ENCODE measurements around the gene CRY1. TPM values are rescaled to one million over a fixed set of nuclear protein-coding genes. Genes with fewer than 3 reads are reported as not detected.
A peak's percentile ranks its signal among the peaks of the same experiment; 100 is the strongest.

CRY1 gene
- total and polyA plus RNA-seq, 4 experiments from 2014 or later, result 27.6 to 37.3 (median 31.7) TPM

- no peaks in the 10 kb centered on the region for H3K4me1 ChIP-seq (ENCODE audit: insufficient read depth, low read length)
- CTCF ChIA-PET (ENCODE audit: partially characterized antibody), result interaction anchor here (0.6 to 8.1 kb wide), 49 partner anchors 9 to 983 kb away, joined by 3 to 313 read pairs (median 4); no protein-coding TSS in a partner anchor
- Mint-ChIP-seq H3K27me3 (no peaks in the 10 kb centered on the region), H3K4me1 (peaks cover 0 to 6% (median under 1%) of the 10 kb centered on the region in 4 donors), H3K36me3 (no peaks in the 10 kb centered on the region), H3K4me3 (no peak overlapping the region), H3K9me3 (no peaks in the 10 kb centered on the region), H3K27ac (peak overlapping the region in 1 of 7 donors; percentile 62)
- H3K4me3 ChIP-seq (ENCODE audit: low read length in 2 of 2), result no peak overlapping the region
- no peaks in the 10 kb centered on the region for H3K36me3 ChIP-seq (ENCODE audit: insufficient read depth, low read length)
- no peaks in the 10 kb centered on the region for H3K27me3 ChIP-seq (ENCODE audit: insufficient read depth, low read length)
- intact Hi-C loops (cut with micrococcal nuclease), result loop anchor here (1.0 to 5.0 kb wide), 4 partner anchors 187 to 755 kb away; a partner anchor contains a TSS
- peak in 4 of 5 donors; percentile 42 to 49 (median 45) for DNase-seq
- no peak overlapping the region for H3K27ac ChIP-seq (ENCODE audit: low read depth, low read length)
- POLR2A ChIA-PET (ENCODE audit: partially characterized antibody), result interaction anchor here (0.5 to 1.5 kb wide), 4 partner anchors 192 to 474 kb away, joined by 3 to 4 read pairs (median 3); no protein-coding TSS in a partner anchor
- no peaks in the 10 kb centered on the region for H3K9me3 ChIP-seq (ENCODE audit: control insufficient read depth in 1 of 2, low read length in 2 of 2)
These were observed 38.7 kb upstream of the CRY1 start for GRCh38 chr12:107131832-107132616.

- DNase-seq, result no peak
- no peaks in the 10 kb centered on the region for H3K27me3 ChIP-seq (ENCODE audit: insufficient read depth, low read length)
- no peaks in the 10 kb centered on the region for H3K36me3 ChIP-seq (ENCODE audit: insufficient read depth, low read length)
- H3K9me3 ChIP-seq (ENCODE audit: control insufficient read depth in 1 of 2, low read length in 2 of 2), result no peaks in the 10 kb centered on the region
- no peaks in the 10 kb centered on the region for H3K4me1 ChIP-seq (ENCODE audit: insufficient read depth, low read length)
- no peak overlapping the region for H3K27ac ChIP-seq (ENCODE audit: low read depth, low read length)
- ChIA-PET POLR2A (ENCODE audit: partially characterized antibody) (interaction anchor here (0.5 to 1.5 kb wide), 4 partner anchors 193 to 475 kb away, joined by 3 to 4 read pairs (median 3); no protein-coding TSS in a partner anchor), CTCF (ENCODE audit: partially characterized antibody) (interaction anchor here (0.6 to 8.1 kb wide), 47 partner anchors 12 to 558 kb away, joined by 3 to 313 read pairs (median 4); no protein-coding TSS in a partner anchor)
- Mint-ChIP-seq H3K9me3 (no peaks in the 10 kb centered on the region), H3K36me3 (no peaks in the 10 kb centered on the region), H3K4me3 (no peak overlapping the region), H3K4me1 (peaks cover 0 to 6% (median under 1%) of the 10 kb centered on the region in 4 donors), H3K27me3 (peaks cover 0 to 1% of the 10 kb centered on the region in 2 donors), H3K27ac (no peak overlapping the region)
- intact Hi-C loops (cut with micrococcal nuclease), result loop anchor here (1.0 to 5.0 kb wide), 4 partner anchors 188 to 756 kb away; a partner anchor contains a TSS
- no peak overlapping the region for H3K4me3 ChIP-seq (ENCODE audit: low read length in 2 of 2)
These were observed 37.7 kb upstream of the CRY1 start for GRCh38 chr12:107130830-107131611.

GRCh38 chr12:107129315-107129930 lies 36.1 kb upstream of the CRY1 start:
- Histone ChIP-seq H3K36me3 (ENCODE audit: insufficient read depth, low read length) (no peaks in the 10 kb centered on the region), H3K9me3 (ENCODE audit: control insufficient read depth in 1 of 2, low read length in 2 of 2) (no peaks in the 10 kb centered on the region), H3K27ac (ENCODE audit: low read depth, low read length) (no peak overlapping the region), H3K4me3 (ENCODE audit: low read length in 2 of 2) (no peak overlapping the region), H3K4me1 (ENCODE audit: insufficient read depth, low read length) (no peaks in the 10 kb centered on the region), H3K27me3 (ENCODE audit: insufficient read depth, low read length) (no peaks in the 10 kb centered on the region)
- ChIA-PET POLR2A (ENCODE audit: partially characterized antibody) (no interaction called here), CTCF (ENCODE audit: partially characterized antibody) (interaction anchor here (1.4 to 8.1 kb wide), 4 partner anchors 24 to 478 kb away, joined by 3 to 313 read pairs (median 87); no protein-coding TSS in a partner anchor)
- Mint-ChIP-seq H3K4me3 (no peak overlapping the region), H3K36me3 (no peaks in the 10 kb centered on the region), H3K9me3 (no peaks in the 10 kb centered on the region), H3K27me3 (peaks cover 0 to 1% of the 10 kb centered on the region in 2 donors), H3K4me1 (peaks cover 0 to 2% (median 0%) of the 10 kb centered on the region in 4 donors), H3K27ac (no peak overlapping the region)
- intact Hi-C loops (cut with micrococcal nuclease), result no loop called here
- no peak for DNase-seq

- H3K27ac Mint-ChIP-seq, result no peak overlapping the region
- Histone ChIP-seq H3K27ac (ENCODE audit: low read depth, low read length) (no peak overlapping the region), H3K27me3 (ENCODE audit: insufficient read depth, low read length) (peaks cover 1% of the 10 kb centered on the region), H3K9me3 (ENCODE audit: control insufficient read depth in 1 of 2, low read length in 2 of 2) (no peaks in the 10 kb centered on the region), H3K4me1 (ENCODE audit: insufficient read depth, low read length) (no peaks in the 10 kb centered on the region), H3K36me3 (ENCODE audit: insufficient read depth, low read length) (no peaks in the 10 kb centered on the region), H3K4me3 (ENCODE audit: low read length in 2 of 2) (no peak overlapping the region)
- peaks cover 0 to 2% (median 0%) of the 10 kb centered on the region in 4 donors for H3K4me1 Mint-ChIP-seq
- intact Hi-C loops (cut with micrococcal nuclease), result loop anchor here (1.0 kb wide), 1 partner anchor 480 kb away; no protein-coding TSS in a partner anchor
- ChIA-PET CTCF (ENCODE audit: partially characterized antibody) (interaction anchor here (0.9 to 1.4 kb wide), 6 partner anchors 36 to 494 kb away, joined by 3 to 6 read pairs (median 3); no protein-coding TSS in a partner anchor), POLR2A (ENCODE audit: partially characterized antibody) (no interaction called here)
- no peaks in the 10 kb centered on the region for H3K36me3 Mint-ChIP-seq
- no peaks in the 10 kb centered on the region for H3K9me3 Mint-ChIP-seq
- DNase-seq, result no peak
- no peak overlapping the region for H3K4me3 Mint-ChIP-seq
- peaks cover 2 to 3% of the 10 kb centered on the region in 2 donors for H3K27me3 Mint-ChIP-seq
These were observed 34.4 kb upstream of the CRY1 start for GRCh38 chr12:107127482-107128430.

GRCh38 chr12:107126796-107127481 lies 33.6 kb upstream of the CRY1 start:
- no peak overlapping the region for H3K27ac Mint-ChIP-seq
- H3K36me3 Mint-ChIP-seq, result no peaks in the 10 kb centered on the region
- Histone ChIP-seq H3K9me3 (ENCODE audit: control insufficient read depth in 1 of 2, low read length in 2 of 2) (no peaks in the 10 kb centered on the region), H3K4me3 (ENCODE audit: low read length in 2 of 2) (no peak overlapping the region), H3K36me3 (ENCODE audit: insufficient read depth, low read length) (no peaks in the 10 kb centered on the region), H3K4me1 (ENCODE audit: insufficient read depth, low read length) (no peaks in the 10 kb centered on the region), H3K27me3 (ENCODE audit: insufficient read depth, low read length) (peaks cover 7% of the 10 kb centered on the region), H3K27ac (ENCODE audit: low read depth, low read length) (no peak overlapping the region)
- peaks cover 0 to 1% (median 0%) of the 10 kb centered on the region in 4 donors for H3K4me1 Mint-ChIP-seq
- no peaks in the 10 kb centered on the region for H3K9me3 Mint-ChIP-seq
- H3K4me3 Mint-ChIP-seq, result no peak overlapping the region
- H3K27me3 Mint-ChIP-seq, result peaks cover 6 to 10% of the 10 kb centered on the region in 2 donors
- POLR2A ChIA-PET (ENCODE audit: partially characterized antibody), result no interaction called here
- intact Hi-C loops (cut with micrococcal nuclease), result loop anchor here (1.0 kb wide), 1 partner anchor 480 kb away; no protein-coding TSS in a partner anchor
- peak in 3 of 5 donors; percentile 5 to 8 (median 6) for DNase-seq
- CTCF ChIA-PET (ENCODE audit: partially characterized antibody), result interaction anchor here (0.9 to 1.6 kb wide), 6 partner anchors 479 to 494 kb away, joined by 3 to 7 read pairs (median 5); no protein-coding TSS in a partner anchor

GRCh38 chr12:107125833-107126232 lies 32.5 kb upstream of the CRY1 start:
- Mint-ChIP-seq H3K9me3 (no peaks in the 10 kb centered on the region), H3K36me3 (no peaks in the 10 kb centered on the region), H3K4me3 (no peak overlapping the region), H3K27ac (no peak overlapping the region), H3K4me1 (no peaks in the 10 kb centered on the region), H3K27me3 (peaks cover 10 to 15% of the 10 kb centered on the region in 2 donors)
- Histone ChIP-seq H3K27me3 (ENCODE audit: insufficient read depth, low read length) (peaks cover 11% of the 10 kb centered on the region), H3K36me3 (ENCODE audit: insufficient read depth, low read length) (no peaks in the 10 kb centered on the region), H3K4me3 (ENCODE audit: low read length in 2 of 2) (no peak overlapping the region), H3K27ac (ENCODE audit: low read depth, low read length) (no peak overlapping the region), H3K4me1 (ENCODE audit: insufficient read depth, low read length) (no peaks in the 10 kb centered on the region), H3K9me3 (ENCODE audit: control insufficient read depth in 1 of 2, low read length in 2 of 2) (no peaks in the 10 kb centered on the region)
- POLR2A ChIA-PET (ENCODE audit: partially characterized antibody), result no interaction called here
- CTCF ChIA-PET (ENCODE audit: partially characterized antibody), result interaction anchor here (1.1 to 1.6 kb wide), 5 partner anchors 9 to 485 kb away, joined by 3 to 7 read pairs (median 5); no protein-coding TSS in a partner anchor
- intact Hi-C loops (cut with micrococcal nuclease), result no loop called here
- no peak for DNase-seq
